ENCODE measurements around the gene BTRC. TPM values are rescaled to one million over a fixed set of nuclear protein-coding genes. Genes with fewer than 3 reads are reported as not detected.

BTRC gene
- total and polyA plus RNA-seq, 8 donors: 3.5 to 14.5 (median 4.7) TPM

GRCh38 chr10:101379663-101380352 lies 25.8 kb downstream of the BTRC start:
- peaks cover 0 to 8% (median 0%) of the 10 kb centered on the region in 4 donors for H3K36me3 ChIP-seq
- no peak for DNase-seq
- H3K4me3 ChIP-seq: no peak overlapping the region
- H3K27me3 ChIP-seq: no peaks in the 10 kb centered on the region
- TF ChIP-seq CTCF (IDR thresholded peaks at IDR 0.05): no peak
- no peak for TF ChIP-seq EP300 (IDR thresholded peaks at IDR 0.05)
- no peak for TF ChIP-seq POLR2AphosphoS5 (IDR thresholded peaks at IDR 0.05)
- TF ChIP-seq POLR2A (IDR thresholded peaks at IDR 0.05): no peak
- H3K27ac ChIP-seq: no peak overlapping the region
- intact Hi-C loops (cut with DNase I; ENCODE audit: low total_unique reads): no loop called here
- H3K9me3 ChIP-seq: no peaks in the 10 kb centered on the region
- H3K4me1 ChIP-seq: peaks cover 0 to 6% (median 0%) of the 10 kb centered on the region in 4 donors
- 68 to 74% (median 73%) methylated on average over 5 of the region's 5 CpGs for WGBS, 5 donors

GRCh38 chr10:101380353-101381017 lies 26.5 kb downstream of the BTRC start:
- Histone ChIP-seq H3K4me1 (peaks cover 0 to 7% (median under 1%) of the 10 kb centered on the region in 4 donors), H3K9me3 (no peaks in the 10 kb centered on the region), H3K36me3 (peaks cover 0 to 8% (median 0%) of the 10 kb centered on the region in 4 donors), H3K4me3 (no peak overlapping the region), H3K27me3 (no peaks in the 10 kb centered on the region), H3K27ac (no peak overlapping the region)
- TF ChIP-seq POLR2AphosphoS5 (IDR thresholded peaks at IDR 0.05): no peak
- TF ChIP-seq EP300 (IDR thresholded peaks at IDR 0.05): no peak
- TF ChIP-seq CTCF (IDR thresholded peaks at IDR 0.05): no peak
- TF ChIP-seq POLR2A (IDR thresholded peaks at IDR 0.05): no peak
- intact Hi-C loops (cut with DNase I; ENCODE audit: low total_unique reads): no loop called here
- DNase-seq: no peak
- WGBS, 5 donors: 68 to 88% (median 80%) methylated on average over 5 of the region's 5 CpGs

GRCh38 chr10:101385866-101386658 lies 32.1 kb downstream of the BTRC start:
- Histone ChIP-seq H3K9me3 (no peaks in the 10 kb centered on the region), H3K27ac (no peak overlapping the region), H3K27me3 (no peaks in the 10 kb centered on the region), H3K4me1 (peaks cover 0 to 24% (median 7%) of the 10 kb centered on the region in 4 donors), H3K36me3 (no peaks in the 10 kb centered on the region), H3K4me3 (no peak overlapping the region)
- TF ChIP-seq EP300 (IDR thresholded peaks at IDR 0.05) (no peak), CTCF (IDR thresholded peaks at IDR 0.05) (no peak), POLR2A (IDR thresholded peaks at IDR 0.05) (no peak), POLR2AphosphoS5 (IDR thresholded peaks at IDR 0.05) (no peak)
- intact Hi-C loops (cut with DNase I; ENCODE audit: low total_unique reads): no loop called here
- WGBS, 5 donors: 87 to 96% (median 94%) methylated on average over 1 of the region's 1 CpG
- DNase-seq: no peak

- Histone ChIP-seq H3K27me3 (no peaks in the 10 kb centered on the region), H3K4me1 (peaks cover 0 to 24% (median 7%) of the 10 kb centered on the region in 4 donors), H3K4me3 (no peak overlapping the region), H3K27ac (no peak overlapping the region), H3K9me3 (no peaks in the 10 kb centered on the region), H3K36me3 (no peaks in the 10 kb centered on the region)
- no peak for DNase-seq
- WGBS, 5 donors: 88 to 90% (median 88%) methylated on average over 4 of the region's 4 CpGs
- no peak for TF ChIP-seq EP300 (IDR thresholded peaks at IDR 0.05)
- no peak for TF ChIP-seq POLR2A (IDR thresholded peaks at IDR 0.05)
- TF ChIP-seq CTCF (IDR thresholded peaks at IDR 0.05): no peak
- no peak for TF ChIP-seq POLR2AphosphoS5 (IDR thresholded peaks at IDR 0.05)
- intact Hi-C loops (cut with DNase I; ENCODE audit: low total_unique reads): no loop called here
Measured at GRCh38 chr10:101386659-101387259, 32.8 kb downstream of the BTRC start.

Data from stomach (tissue), 9 donors.